Measurements from ENCODE around the gene IL1RAPL1. TPM values are rescaled to one million over a fixed set of nuclear protein-coding genes. Genes with fewer than 3 reads are reported as not detected.
A peak's percentile ranks its signal among the peaks of the same experiment; 100 is the strongest.

The IL1RAPL1 gene
- total and polyA plus RNA-seq, 2 donors (not counting 1 experiment from before 2014, with no cell fraction given) = 0.25 to 2.8 TPM

DNA sequence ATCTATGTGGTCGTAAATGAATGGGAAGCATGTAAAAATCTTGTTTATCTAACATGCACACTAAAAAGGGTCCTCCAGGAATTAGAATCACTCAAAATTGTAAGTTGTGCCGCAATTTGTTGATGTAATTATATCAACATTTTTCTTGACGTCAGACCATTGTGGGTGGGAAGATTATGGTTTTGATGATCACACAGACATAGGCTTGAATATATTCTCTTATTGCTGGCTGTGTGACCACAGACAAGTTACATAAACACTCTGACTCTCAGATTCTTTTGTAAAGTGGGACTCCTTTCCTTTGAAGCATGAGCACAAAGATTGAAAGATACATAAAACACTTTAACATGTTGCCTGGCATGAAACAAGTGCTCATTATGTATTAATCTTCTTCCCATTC, 51.5 kb downstream of the IL1RAPL1 start:
- no peaks in the 10 kb centered on the region for H3K4me1 ChIP-seq (ENCODE audit: control insufficient read depth, extremely low read depth, insufficient read depth, low read length)
- TF ChIP-seq, protein P1, sequence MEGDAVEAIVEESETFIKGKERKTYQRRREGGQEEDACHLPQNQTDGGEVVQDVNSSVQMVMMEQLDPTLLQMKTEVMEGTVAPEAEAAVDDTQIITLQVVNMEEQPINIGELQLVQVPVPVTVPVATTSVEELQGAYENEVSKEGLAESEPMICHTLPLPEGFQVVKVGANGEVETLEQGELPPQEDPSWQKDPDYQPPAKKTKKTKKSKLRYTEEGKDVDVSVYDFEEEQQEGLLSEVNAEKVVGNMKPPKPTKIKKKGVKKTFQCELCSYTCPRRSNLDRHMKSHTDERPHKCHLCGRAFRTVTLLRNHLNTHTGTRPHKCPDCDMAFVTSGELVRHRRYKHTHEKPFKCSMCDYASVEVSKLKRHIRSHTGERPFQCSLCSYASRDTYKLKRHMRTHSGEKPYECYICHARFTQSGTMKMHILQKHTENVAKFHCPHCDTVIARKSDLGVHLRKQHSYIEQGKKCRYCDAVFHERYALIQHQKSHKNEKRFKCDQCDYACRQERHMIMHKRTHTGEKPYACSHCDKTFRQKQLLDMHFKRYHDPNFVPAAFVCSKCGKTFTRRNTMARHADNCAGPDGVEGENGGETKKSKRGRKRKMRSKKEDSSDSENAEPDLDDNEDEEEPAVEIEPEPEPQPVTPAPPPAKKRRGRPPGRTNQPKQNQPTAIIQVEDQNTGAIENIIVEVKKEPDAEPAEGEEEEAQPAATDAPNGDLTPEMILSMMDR (conservative IDR thresholded peaks at IDR 0.05 in 1 of 2, IDR thresholded peaks at IDR 0.05 in 1 of 2; ENCODE audit: low read depth in 1 of 2, low read length in 2 of 2) = no peak
- TF ChIP-seq EZH2 (IDR thresholded peaks at IDR 0.05; ENCODE audit: low read length, missing control alignments) = no peak
- H3K79me2 ChIP-seq (ENCODE audit: control insufficient read depth, insufficient read depth, low read length) = no peaks in the 10 kb centered on the region
- H3K27ac ChIP-seq (ENCODE audit: insufficient read depth, low read length) = no peak overlapping the region
- H3K36me3 ChIP-seq (ENCODE audit: control insufficient read depth, insufficient read depth, low read length) = no peaks in the 10 kb centered on the region
- no peaks in the 10 kb centered on the region for H4K20me1 ChIP-seq (ENCODE audit: control insufficient read depth, extremely low read depth, insufficient read depth, low read length)
- no peaks in the 10 kb centered on the region for H3K9me3 ChIP-seq (ENCODE audit: control insufficient read depth, insufficient read depth, low read depth, low read length)
- no peak overlapping the region for H2AFZ ChIP-seq (ENCODE audit: low read length)
- H3K4me3 ChIP-seq (replicated peaks in 1 of 4; ENCODE audit: control extremely low read depth in 1 of 4, insufficient read depth in 1 of 4, low read depth in 3 of 4, low read length in 4 of 4) = no peak overlapping the region
- no peaks in the 10 kb centered on the region for H3K27me3 ChIP-seq (ENCODE audit: control insufficient read depth, insufficient read depth, low read length)
- no peak overlapping the region for H3K4me2 ChIP-seq (ENCODE audit: extremely low read depth, insufficient read depth, low read length)
- peak; percentile 1 to 81 for DNase-seq (ENCODE audit: low read depth in 2 of 2)
- no peak overlapping the region for H3K9ac ChIP-seq (ENCODE audit: insufficient read depth, low read length)

- no peaks in the 10 kb centered on the region for H3K36me3 ChIP-seq (ENCODE audit: control insufficient read depth, insufficient read depth, low read length)
- H3K9me3 ChIP-seq (ENCODE audit: control insufficient read depth, insufficient read depth, low read depth, low read length) = no peaks in the 10 kb centered on the region
- no peaks in the 10 kb centered on the region for H3K27me3 ChIP-seq (ENCODE audit: control insufficient read depth, insufficient read depth, low read length)
- no peaks in the 10 kb centered on the region for H3K4me1 ChIP-seq (ENCODE audit: control insufficient read depth, extremely low read depth, insufficient read depth, low read length)
- no peak overlapping the region for H2AFZ ChIP-seq (ENCODE audit: low read length)
- no peak overlapping the region for H3K4me3 ChIP-seq (replicated peaks in 1 of 4; ENCODE audit: control extremely low read depth in 1 of 4, insufficient read depth in 1 of 4, low read depth in 3 of 4, low read length in 4 of 4)
- no peak overlapping the region for H3K9ac ChIP-seq (ENCODE audit: insufficient read depth, low read length)
- no peaks in the 10 kb centered on the region for H4K20me1 ChIP-seq (ENCODE audit: control insufficient read depth, extremely low read depth, insufficient read depth, low read length)
- H3K79me2 ChIP-seq (ENCODE audit: control insufficient read depth, insufficient read depth, low read length) = no peaks in the 10 kb centered on the region
- peak in 1 of 2 donors; percentile 82 for DNase-seq (ENCODE audit: low read depth in 2 of 2)
- no peak overlapping the region for H3K27ac ChIP-seq (ENCODE audit: insufficient read depth, low read length)
- no peak overlapping the region for H3K4me2 ChIP-seq (ENCODE audit: extremely low read depth, insufficient read depth, low read length)
- TF ChIP-seq EZH2 (IDR thresholded peaks at IDR 0.05; ENCODE audit: low read length, missing control alignments) = no peak
- TF ChIP-seq, protein P1 (conservative IDR thresholded peaks at IDR 0.05 in 1 of 2, IDR thresholded peaks at IDR 0.05 in 1 of 2; ENCODE audit: low read depth in 1 of 2, low read length in 2 of 2) = no peak
Measured at GRCh38 chrX:28639451-28639850, 52.2 kb downstream of the IL1RAPL1 start.

- peak in 1 of 2 donors; percentile 7 for DNase-seq (ENCODE audit: low read depth in 2 of 2)
- Histone ChIP-seq H3K9ac (ENCODE audit: insufficient read depth, low read length) (no peak overlapping the region), H3K4me1 (ENCODE audit: control insufficient read depth, extremely low read depth, insufficient read depth, low read length) (no peaks in the 10 kb centered on the region), H4K20me1 (ENCODE audit: control insufficient read depth, extremely low read depth, insufficient read depth, low read length) (no peaks in the 10 kb centered on the region), H3K27ac (ENCODE audit: insufficient read depth, low read length) (no peak overlapping the region), H3K9me3 (ENCODE audit: control insufficient read depth, insufficient read depth, low read depth, low read length) (no peaks in the 10 kb centered on the region), H3K36me3 (ENCODE audit: control insufficient read depth, insufficient read depth, low read length) (no peaks in the 10 kb centered on the region), H3K79me2 (ENCODE audit: control insufficient read depth, insufficient read depth, low read length) (no peaks in the 10 kb centered on the region), H3K27me3 (ENCODE audit: control insufficient read depth, insufficient read depth, low read length) (no peaks in the 10 kb centered on the region), H3K4me3 (replicated peaks in 1 of 4; ENCODE audit: control extremely low read depth in 1 of 4, insufficient read depth in 1 of 4, low read depth in 3 of 4, low read length in 4 of 4) (no peak overlapping the region), H3K4me2 (ENCODE audit: extremely low read depth, insufficient read depth, low read length) (no peak overlapping the region), H2AFZ (ENCODE audit: low read length) (no peak overlapping the region)
- TF ChIP-seq, protein P1 (conservative IDR thresholded peaks at IDR 0.05 in 1 of 2, IDR thresholded peaks at IDR 0.05 in 1 of 2; ENCODE audit: low read depth in 1 of 2, low read length in 2 of 2) = no peak
- TF ChIP-seq EZH2 (IDR thresholded peaks at IDR 0.05; ENCODE audit: low read length, missing control alignments) = no peak
Measured at GRCh38 chrX:28649541-28649940, 62.3 kb downstream of the IL1RAPL1 start.

Measured in fibroblast of lung (primary cell).